Stimulated activated CD4-positive, alpha-beta T cell treated with anti-CD3 and anti-CD28 coated beads, Interleukin-4, amount 100 ng/mL, for 48 hours (primary cell): Measurements from ENCODE around the gene SLC23A2.

Experiments used
- DNase-seq, 2 donors: peaks; one replicate each; pipeline ENCODE4 v3.0.0-alpha.2; 2020; ENCODE audit warnings: low read depth in 2 of 2

The SLC23A2 gene

DNA sequence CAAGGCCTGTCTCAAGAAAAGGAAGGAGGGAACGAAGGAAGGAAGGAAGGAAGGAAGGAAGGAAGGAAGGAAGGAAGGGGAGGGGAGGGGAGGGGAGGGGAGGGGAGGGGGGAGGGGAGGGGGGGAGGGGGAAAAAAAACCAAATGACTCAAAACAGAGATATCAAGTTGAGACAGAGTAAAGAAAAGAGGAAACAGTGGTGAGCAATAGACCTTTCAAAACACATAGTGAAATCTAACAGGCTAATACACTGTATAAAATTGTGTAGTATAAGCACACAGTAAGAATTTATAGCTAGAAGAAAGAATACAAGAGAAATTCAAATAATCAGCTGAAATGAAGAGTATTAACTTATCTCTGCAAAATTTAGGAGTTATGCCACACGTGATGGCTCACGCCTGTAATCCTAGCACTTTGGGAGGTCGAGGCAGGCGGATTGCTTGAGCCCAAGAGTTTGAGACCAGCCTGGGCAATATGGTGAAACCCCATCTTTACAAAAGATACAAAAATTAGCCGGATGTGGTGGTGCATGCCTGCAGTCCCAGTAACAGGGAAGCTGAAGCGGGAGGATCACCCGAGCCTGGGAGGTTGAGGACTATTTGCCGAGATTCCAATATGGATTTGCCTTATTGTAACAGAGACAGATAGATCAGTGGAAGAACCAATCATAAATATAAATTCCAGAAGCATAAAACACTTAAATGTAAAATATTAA is 156.4 kb downstream of the SLC23A2 start:
- DNase-seq, result no peak

DNA sequence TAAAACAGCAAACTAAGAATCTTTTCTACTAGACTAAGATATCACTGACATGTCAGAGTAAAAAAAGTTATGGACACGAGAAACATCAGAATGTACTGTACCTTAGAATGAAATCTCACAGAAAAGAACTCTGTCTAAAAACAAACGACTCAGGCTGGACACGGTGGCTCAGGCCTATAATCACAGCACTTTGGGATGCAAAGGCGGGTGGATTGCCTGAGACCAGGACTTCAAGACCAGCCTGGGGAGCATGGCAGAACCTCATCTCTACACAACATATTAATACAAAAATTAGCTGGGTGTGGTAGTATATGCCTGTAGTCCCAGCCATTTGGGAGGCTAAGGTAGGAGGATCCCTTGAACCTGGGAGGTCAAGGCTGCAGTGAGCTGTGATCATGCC is 157.0 kb downstream of the SLC23A2 start:
- DNase-seq, result no peak

- DNase-seq, result no peak
Observed at GRCh38 chr20:4840801-4841200, 160.5 kb downstream of the SLC23A2 start.

DNA sequence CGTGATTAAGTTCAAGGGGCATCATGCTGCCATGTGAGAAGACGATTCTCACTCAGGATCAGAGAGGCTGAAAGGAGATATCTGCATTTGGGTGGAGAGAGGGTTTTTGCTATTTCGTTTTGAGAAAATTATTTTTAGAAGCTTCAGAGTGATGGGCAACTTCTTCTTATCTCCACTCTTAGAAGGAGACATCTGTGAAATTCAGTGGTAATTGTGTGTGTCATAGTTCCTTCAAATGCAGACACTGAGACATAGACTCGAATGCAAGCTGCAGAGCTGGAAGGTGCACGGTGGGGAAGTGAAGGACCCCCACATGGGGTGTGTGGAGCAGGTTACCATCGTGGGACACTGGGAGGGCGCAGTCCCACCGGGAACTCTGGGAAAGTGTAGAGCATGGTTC is 162.8 kb downstream of the SLC23A2 start:
- no peak for DNase-seq

DNA sequence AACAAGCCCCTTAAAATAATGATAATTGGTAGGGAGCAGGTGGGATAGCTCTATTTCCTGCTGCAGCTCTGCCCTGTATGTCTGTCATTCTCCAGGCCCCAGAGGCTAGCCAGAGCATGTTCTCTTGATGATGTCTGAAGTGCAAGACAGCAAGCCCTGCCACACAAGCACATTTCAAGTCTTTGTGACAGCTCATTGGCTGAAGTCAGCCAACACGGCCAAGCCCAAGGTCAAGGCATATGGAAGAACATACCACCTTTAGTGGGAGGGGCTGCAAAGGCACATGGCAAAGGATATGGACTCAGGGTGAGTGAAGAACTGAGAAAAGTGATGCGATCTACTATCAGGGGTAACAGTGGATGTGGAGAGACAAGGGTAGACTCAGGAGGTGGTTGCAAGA is 163.6 kb downstream of the SLC23A2 start:
- DNase-seq, result no peak

GRCh38 chr20:4836935-4837334 is 164.4 kb downstream of the SLC23A2 start:
- no peak for DNase-seq

DNA sequence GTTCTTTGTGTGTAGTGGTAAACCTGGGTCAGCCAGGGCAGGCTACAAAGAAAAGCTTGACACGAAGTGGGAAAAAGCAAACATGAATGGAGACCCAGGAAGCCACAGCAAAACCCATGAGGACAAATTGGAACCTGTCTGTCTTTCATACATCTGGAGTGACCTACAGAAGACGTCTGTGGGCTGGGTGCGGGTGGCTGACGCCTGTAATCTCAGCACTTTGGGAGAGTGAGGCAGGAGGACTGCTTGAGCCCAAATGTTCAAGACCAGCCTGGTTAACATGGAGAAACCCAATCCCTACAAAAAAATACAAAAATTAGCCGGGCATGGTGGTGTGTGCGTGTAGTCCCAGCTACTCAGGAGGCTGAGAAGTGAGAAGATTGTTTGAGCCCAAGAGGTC is 164.8 kb downstream of the SLC23A2 start:
- no peak for DNase-seq

- no peak for DNase-seq
Observed at GRCh38 chr20:4835244-4836177, 165.8 kb downstream of the SLC23A2 start.

DNA sequence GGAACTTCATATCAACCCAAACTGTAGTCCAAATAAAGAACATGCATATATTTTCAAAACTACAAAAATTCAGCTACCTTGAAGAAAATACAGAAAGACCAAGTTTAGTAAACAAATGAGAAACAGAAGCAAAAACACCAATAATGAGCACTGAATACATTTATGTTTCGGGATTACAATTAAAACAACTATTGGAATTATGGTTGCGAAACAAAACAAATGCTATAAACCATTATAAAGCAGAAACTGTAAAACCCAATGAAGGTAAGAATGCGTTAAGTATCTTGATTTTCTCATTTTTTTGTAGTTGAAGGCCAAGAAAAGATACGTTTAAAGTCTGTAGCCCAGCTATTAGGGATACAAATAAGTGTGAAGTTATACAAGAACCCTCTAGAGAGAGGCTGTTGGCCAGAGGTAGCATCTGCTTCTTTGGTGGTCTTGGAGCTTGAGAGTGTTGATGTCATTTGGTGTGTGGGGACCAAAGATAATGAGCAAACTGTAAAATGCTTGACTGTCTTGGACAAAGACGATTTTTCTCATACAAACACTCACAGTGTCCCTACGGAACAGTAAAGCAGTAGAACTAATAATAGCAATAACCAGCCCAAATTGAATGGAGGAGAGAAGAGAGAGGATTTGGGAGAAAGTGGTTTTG is 168.1 kb downstream of the SLC23A2 start:
- no peak for DNase-seq

DNA sequence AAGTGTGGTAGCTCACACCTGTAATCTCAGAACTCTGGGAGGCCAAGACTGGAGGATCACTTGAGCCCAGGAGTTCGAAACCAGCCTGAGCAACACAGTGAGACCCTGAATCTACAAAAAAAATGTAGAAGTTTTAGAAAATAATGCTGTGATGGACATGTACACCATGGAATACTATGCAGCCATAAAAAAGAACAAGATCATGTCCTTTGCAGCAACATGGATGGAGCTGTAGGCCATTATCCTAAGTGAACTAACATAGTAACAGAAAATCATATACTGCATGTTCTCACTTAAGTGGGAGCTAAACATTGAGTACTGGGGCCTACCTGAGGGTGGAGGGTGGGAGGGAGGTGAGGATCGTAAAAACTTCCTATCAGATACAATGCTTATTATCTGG is 168.8 kb downstream of the SLC23A2 start:
- no peak for DNase-seq

- DNase-seq, result no peak
Observed at GRCh38 chr20:4830696-4831095, 170.6 kb downstream of the SLC23A2 start.

DNA sequence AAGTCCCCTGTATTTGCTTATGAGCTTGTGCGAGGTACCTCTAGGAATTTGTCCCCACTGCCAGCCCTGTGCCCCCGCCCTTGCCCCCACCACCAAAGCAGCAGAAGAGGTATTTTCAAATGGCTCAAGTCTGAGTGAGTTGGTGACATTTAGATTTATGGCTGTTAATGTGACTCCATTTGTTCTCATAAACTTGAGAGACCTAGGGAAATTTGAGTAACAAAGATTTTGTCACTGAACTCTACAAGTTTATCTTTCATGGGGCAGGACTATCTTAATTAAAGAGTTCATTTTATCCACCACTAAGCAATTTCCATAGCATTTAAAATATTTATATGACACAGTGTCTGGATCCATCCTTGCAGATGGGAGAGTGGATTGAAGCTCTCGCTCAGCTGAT is 171.1 kb downstream of the SLC23A2 start:
- no peak for DNase-seq

DNA sequence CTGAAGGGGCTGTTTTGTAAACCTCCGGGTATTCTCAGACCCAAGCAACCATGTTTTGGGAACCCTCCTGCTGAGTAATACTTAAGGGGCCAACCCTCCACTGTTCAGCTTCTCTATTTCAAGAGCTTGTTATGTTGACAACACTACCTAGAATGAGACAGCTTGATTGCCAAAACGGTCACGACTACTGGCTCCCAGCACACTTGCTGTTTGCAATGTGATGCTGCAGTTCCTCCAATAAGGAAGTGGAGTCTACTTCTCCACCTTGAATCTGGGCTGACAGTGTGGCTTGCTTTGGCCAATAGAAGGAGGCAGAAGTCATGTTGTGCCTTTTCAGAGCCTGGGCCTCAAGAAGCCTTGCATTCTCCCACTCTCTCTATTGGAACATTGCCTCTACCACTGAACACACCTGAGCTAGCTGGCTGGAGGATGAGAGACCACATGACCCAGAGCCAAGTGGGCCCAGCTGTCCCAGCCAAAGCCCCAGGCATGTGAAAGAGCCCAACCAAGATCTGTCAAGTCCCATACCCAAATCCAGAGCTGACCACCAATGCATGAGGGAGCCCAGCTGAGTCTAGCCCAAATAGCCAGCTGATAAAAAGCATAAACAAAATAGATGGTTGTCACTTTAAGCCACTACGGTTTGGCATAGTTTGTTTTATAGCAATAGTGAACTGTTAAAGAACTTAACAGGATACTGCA is 171.6 kb downstream of the SLC23A2 start:
- DNase-seq, result no peak

- no peak for DNase-seq
Observed at GRCh38 chr20:4828830-4829513, 172.3 kb downstream of the SLC23A2 start.

DNA sequence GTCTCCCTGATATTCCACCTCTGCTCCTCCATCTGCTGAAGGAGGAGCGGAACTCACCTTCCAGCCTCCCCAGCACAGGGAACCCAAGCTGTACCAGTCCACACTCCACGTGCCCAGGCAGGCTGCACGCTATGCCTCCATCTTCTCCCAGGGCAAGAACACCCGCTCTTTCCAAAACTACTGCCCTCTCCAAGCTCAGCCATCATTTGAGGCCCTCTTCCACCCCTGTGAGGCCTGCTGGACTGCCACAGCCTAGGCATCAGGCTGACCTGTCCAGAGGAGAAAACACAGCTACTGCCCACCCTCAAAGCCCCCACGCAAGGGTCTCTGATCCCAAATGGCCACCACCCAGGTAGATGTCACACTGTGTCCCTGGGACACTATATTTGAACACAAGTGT is 179.7 kb downstream of the SLC23A2 start:
- DNase-seq, result no peak

- no peak for DNase-seq
Observed at GRCh38 chr20:4820806-4821518, 180.3 kb downstream of the SLC23A2 start.

DNA sequence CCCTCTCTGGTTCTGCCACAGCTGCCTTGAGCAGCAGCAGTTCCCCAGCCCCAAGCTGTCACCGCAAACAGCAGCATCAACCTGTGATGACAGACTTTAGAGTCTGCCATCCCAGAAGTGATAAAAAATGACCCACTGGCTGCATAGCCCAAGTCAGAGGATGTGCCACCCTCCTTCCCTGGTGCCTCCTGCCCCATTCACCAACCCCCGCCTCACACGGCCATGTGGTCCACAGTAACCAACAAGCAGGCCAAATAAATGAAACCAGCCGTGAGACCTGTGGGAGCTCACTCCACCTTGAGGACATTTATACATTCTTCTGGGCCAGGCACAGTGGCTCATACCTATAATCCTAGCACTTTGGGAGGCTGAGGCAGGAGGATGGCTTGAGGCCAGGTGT is 181.4 kb downstream of the SLC23A2 start:
- no peak for DNase-seq

GRCh38 chr20:4817230-4817671 is 184.1 kb downstream of the SLC23A2 start:
- DNase-seq, result no peak

DNA sequence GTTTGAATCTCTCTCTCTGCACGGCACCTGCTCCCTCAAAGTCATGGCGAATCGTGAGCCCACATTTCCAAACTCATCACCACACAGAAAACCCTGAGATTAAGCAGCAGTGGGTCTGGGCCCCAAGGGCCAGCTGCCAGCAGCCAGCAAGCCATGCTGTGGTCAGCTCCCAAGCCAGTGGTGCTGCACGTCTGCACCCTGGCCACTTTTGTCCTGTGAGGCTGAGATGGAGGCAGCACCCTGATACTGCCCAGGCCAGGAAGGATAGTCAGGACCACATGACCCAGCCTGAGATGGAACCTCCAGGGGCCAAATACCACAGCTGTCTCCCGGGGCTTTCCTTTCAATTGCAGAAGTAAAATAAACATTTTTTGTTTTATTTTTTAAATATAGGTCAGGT is 185.7 kb downstream of the SLC23A2 start:
- DNase-seq, result no peak

- DNase-seq, result peak in 1 of 2 donors; percentile 53
Observed at GRCh38 chr20:4814696-4815252, 186.5 kb downstream of the SLC23A2 start.
